GM18909 (cell line): ENCODE results near the gene NECAP2.

Source experiments
- ATAC-seq: cut with Tn5 transposase; IDR thresholded peaks from one replicate; pipeline ENCODE4 v1.9.1; 2021; ENCODE audit warnings: mild to moderate bottlenecking; ENCODE audit not compliant: unreplicated experiment, poor library complexity

NECAP2 gene

GRCh38 chr1:16425125-16426025 lies 15.1 kb upstream of the NECAP2 start:
- no peak for ATAC-seq

GRCh38 chr1:16430606-16431005 lies 9.9 kb upstream of the NECAP2 start:
- ATAC-seq: no peak

GRCh38 chr1:16433030-16433429 lies 7.5 kb upstream of the NECAP2 start:
- no peak for ATAC-seq

GRCh38 chr1:16434007-16434406 lies 6.5 kb upstream of the NECAP2 start:
- no peak for ATAC-seq

- ATAC-seq: no peak
These were observed 6.0 kb upstream of the NECAP2 start for GRCh38 chr1:16434501-16434900.

GRCh38 chr1:16436946-16437474 lies 3.5 kb upstream of the NECAP2 start, which contains the start of gene SPATA21:
Gene SPATA21, minus strand, starts transcription at chr1:16437424. Its CDS starts 6,053 bp downstream, at chr1:16431371.
- ATAC-seq: no peak

GRCh38 chr1:16438516-16438915 lies 2.0 kb upstream of the NECAP2 start:
- no peak for ATAC-seq

GRCh38 chr1:16438924-16439323 lies 1.6 kb upstream of the NECAP2 start:
- ATAC-seq: no peak

GRCh38 chr1:16440131-16440469 lies 424 bp upstream of the NECAP2 start:
- ATAC-seq: peak; percentile 35

- no peak for ATAC-seq
These were observed 750 bp downstream of the NECAP2 start for GRCh38 chr1:16441282-16441665.

- ATAC-seq: no peak
These were observed 1.7 kb downstream of the NECAP2 start for GRCh38 chr1:16442265-16442664.

GRCh38 chr1:16442941-16443340 lies 2.4 kb downstream of the NECAP2 start:
- no peak for ATAC-seq

GRCh38 chr1:16443975-16444770 lies 3.6 kb downstream of the NECAP2 start:
- ATAC-seq: no peak

- no peak for ATAC-seq
These were observed 4.5 kb downstream of the NECAP2 start for GRCh38 chr1:16445052-16445451.

GRCh38 chr1:16446116-16446515 lies 5.6 kb downstream of the NECAP2 start:
- ATAC-seq: no peak

- ATAC-seq: no peak
These were observed 7.1 kb downstream of the NECAP2 start for GRCh38 chr1:16447641-16448040.

- no peak for ATAC-seq
These were observed 8.5 kb downstream of the NECAP2 start for GRCh38 chr1:16449065-16449464.

- no peak for ATAC-seq
These were observed 9.1 kb downstream of the NECAP2 start for GRCh38 chr1:16449666-16450065.

- ATAC-seq: no peak
These were observed 10.4 kb downstream of the NECAP2 start for GRCh38 chr1:16450863-16451481.

- ATAC-seq: no peak
These were observed 11.5 kb downstream of the NECAP2 start for GRCh38 chr1:16451841-16452528.
